Posterior cingulate gyrus (tissue), 11 donors: ENCODE measurements around the gene LAMA2.

ENCODE experiments used
- DNase-seq, 10 donors: peaks; one replicate each; pipeline versions ENCODE4 v3.0.0 to v3.0.0-alpha.2; 2020 to 2021; ENCODE audit warnings: mixed read lengths in 3 of 10
- intact Hi-C: fragments of 100-400 bp; cut with DNase I; formaldehyde crosslinking; loops from one replicate; pipeline ENCODE4 v1.15.1; 2023

Gene LAMA2

DNA sequence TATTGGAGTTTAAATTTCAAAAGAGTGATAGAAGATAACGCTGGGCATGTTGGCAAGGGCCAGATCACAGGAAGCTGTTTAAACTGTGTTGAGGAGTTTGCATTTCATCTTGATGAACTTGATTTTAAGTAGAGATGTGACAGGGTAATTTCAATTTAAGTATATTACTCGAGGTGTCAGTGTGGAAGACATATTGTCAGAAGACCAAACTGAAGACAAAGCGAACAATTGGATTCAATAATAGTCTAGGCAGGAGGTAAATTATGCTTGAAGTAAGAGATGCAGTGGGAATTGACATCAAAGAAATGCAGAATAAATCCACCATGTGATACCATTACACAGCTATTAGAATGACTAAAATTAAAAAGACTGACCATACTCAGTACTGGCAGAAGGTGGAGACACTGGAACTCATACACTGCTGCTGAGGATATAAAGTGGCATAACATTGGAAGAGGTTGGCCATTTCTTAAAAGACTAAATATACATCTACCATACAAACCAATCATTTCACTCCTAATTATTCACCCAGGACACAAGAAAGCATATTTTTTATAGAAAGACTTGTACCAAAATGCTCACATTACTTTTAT is 586.2 kb downstream of the LAMA2 start:
- DNase-seq = no peak
- intact Hi-C loops = no loop called here

DNA sequence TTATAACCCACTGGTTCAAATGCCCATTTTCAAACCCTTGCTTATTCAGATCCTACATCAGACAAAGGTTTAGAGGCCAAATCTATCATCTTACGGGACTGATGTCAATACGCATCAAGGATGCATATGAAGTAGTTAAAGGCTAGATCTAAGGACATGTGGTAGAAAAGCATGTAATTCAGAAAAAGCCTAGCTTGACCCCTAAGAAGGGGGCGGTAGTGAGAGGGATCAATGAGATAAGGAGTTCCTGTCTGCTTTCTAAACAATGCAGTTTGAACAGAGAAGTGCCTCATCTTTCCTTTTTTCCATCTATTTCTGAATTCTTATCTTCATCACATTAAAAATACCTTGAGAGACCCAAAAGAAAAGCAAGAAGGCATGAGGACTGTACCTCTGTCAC is 589.3 kb downstream of the LAMA2 start:
- intact Hi-C loops = no loop called here
- DNase-seq = no peak

DNA sequence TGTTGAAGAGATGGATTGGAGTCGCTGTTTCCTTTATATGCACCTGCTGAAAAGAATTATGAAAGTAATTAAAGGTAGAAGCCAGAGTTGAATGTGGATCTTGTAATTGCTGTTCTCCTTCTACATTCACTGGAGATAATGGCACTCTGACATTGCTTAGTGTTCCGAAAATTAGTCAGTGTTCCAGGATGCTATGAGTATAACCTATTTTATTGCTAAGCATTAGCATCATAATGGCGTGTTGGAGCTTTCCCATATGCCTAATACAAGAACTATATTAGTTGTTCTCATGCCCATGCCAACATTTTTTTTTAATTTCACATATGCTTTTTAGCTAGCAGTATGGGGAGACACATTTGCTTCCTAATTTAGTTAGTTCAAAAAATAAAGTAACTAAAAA is 590.6 kb downstream of the LAMA2 start:
- intact Hi-C loops = no loop called here
- no peak for DNase-seq

DNA sequence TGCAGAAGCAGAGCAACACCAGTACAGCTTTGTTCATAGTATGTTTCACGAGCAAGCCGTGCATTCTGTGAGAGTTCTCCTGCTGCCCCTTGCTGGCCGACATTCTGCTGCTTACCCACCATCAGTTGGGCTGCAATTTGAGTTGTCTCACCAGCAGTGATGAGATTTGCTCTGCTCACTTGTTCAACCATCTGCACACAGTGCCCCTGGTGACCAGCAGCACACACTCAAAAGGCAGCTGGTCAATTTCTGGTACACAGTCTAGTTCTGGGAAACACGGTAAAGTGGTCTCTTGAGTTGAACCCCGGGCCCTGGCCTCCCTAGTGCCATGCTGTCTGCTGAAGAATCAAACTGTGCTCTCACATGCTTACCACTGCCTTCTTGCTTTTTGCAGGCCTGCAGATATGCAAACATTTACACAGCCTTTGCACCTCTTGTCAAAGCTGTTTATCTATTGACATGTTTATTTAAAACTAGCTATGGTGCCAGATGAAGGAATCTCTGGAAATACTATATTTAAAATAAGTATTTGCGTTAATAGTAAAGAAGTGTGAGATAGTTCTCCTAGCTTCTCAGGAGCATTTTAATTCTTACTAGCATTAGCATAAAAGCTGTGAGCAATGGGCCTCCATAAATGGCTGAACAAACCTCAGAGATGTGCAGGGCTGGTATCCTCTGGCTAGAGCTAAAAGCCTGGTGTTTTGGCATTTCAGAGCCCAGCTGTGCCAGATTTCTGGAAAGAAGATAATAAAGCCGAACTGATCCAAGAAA is 592.7 kb downstream of the LAMA2 start:
- intact Hi-C loops = no loop called here
- peak in 4 of 10 donors; percentile 8 to 70 (median 40) for DNase-seq

DNA sequence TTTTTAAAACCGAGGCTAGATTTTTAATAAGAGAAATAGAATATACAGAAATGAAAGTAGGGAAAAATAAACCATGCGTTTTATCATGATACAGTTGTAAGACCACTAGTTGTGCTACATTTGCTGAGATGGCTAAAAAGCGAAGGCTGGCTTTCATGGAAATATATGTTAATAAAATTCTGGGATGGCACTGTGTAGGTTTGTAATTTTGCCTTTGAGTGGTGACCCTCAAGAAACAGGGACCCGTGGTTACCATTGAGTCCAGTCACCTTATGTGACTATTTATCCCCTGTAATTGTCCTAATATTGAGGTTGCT is 593.3 kb downstream of the LAMA2 start:
- no peak for DNase-seq
- intact Hi-C loops = no loop called here

DNA sequence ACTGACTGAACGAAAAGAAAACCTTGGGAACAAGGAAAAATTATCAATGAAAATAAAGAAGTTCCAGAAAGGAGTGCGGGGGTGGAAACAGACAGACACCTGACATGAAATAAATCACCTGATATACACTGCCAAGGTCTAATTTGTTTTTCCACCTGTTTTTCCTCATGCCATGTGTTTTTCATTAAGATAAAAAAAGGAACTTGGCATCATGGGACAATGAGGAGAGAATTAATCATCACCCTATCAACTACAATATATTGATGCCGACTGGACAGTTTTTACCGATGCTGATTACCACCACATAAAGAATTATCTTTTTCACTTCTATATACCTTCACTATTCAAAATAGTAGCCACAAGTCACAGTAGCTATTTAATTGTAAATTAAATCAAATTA is 593.9 kb downstream of the LAMA2 start:
- no peak for DNase-seq
- intact Hi-C loops = no loop called here

DNA sequence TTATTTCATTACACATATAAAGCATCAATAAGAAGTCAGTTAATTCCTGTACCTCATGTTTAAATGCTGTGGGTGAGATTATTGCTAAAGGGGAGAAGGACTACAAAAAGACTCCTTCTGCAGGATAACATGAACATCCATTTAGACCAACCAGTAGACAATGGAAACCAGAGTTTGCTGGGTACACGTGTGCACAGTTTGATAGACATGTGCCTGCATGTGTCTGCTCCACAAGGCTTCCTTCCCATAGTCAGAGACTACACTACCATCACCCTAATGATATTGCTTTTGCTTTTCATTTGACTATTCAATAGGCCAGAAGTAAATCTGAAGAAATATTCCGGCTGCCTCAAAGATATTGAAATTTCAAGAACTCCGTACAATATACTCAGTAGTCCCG is 595.4 kb downstream of the LAMA2 start:
- no peak for DNase-seq
- intact Hi-C loops = no loop called here

DNA sequence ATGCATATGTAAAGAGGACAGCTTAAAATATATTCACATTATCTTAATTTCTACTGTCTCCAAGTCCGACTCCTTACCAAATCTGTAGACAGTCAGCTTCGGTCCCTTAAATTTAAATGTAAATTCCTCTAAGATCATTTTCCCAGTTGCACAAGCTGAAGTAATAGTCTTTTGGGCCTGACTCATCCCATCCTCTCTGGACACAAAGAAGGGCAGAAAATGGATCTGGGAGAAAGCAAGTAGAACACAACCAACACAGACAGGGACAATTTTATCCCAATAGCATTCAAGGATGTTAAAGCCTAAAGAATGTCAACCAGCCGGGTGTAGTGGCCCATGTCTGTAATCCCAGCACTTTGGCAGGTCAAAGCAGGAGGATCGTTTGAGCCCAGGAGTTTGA is 598.8 kb downstream of the LAMA2 start:
- intact Hi-C loops = loop anchor here (2.0 kb wide), 1 partner anchor 51 kb away; no protein-coding TSS in a partner anchor
- DNase-seq = no peak

DNA sequence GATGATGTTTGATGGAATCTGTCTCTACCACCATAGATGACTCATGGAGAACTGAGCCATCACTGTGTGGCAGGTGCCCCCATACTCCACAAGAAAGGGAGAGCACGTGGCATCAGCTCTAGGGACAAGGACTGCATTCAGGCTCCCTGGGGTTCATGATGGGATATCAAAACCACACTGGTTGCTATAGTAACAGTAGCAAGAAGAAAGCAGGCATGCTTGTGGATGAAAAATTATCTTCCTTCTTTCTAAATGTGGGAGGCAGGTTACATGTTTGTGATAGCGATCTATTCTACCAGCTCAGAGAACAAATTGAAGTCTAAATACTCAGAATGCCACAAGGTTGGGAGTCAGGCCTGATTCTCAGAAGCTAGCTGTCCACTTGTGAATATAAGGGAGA is 602.8 kb downstream of the LAMA2 start:
- peak in 3 of 10 donors; percentile 22 to 87 (median 37) for DNase-seq
- intact Hi-C loops = no loop called here

DNA sequence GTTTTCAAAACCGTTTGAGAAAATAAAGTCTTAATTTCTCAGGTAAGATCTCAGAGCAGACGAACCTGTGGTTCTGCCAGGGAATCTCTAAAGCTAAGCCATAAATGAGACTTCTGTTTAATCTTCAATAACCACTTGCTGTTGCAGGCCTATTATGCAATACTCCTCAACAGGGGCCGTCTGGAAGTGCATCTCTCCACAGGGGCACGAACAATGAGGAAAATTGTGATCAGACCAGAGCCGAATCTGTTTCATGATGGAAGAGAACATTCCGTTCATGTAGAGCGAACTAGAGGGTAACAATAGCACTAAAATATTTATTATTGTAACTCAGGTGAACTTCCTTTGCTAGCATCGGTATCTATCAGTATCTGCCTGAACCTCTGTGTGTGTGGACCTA is 603.4 kb downstream of the LAMA2 start:
- intact Hi-C loops = no loop called here
- DNase-seq = no peak

DNA sequence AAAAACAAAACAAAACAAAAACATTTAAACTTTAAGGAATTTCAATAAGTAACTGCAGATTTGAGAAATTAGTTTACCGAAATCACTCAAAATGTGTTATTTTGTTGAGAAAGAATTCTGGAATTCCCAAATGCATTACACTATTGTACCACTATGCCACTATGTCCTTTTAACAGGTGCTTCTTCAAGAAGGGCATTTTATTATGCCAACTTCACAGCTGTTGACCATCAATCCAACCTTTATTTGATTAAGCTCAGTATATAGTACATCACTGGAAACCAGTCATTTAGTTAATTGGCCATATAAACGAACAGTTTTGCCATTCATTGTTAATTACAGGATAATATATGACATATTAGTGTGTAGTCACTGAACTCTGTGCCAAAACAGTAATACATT is 605.4 kb downstream of the LAMA2 start:
- DNase-seq = no peak
- intact Hi-C loops = no loop called here

DNA sequence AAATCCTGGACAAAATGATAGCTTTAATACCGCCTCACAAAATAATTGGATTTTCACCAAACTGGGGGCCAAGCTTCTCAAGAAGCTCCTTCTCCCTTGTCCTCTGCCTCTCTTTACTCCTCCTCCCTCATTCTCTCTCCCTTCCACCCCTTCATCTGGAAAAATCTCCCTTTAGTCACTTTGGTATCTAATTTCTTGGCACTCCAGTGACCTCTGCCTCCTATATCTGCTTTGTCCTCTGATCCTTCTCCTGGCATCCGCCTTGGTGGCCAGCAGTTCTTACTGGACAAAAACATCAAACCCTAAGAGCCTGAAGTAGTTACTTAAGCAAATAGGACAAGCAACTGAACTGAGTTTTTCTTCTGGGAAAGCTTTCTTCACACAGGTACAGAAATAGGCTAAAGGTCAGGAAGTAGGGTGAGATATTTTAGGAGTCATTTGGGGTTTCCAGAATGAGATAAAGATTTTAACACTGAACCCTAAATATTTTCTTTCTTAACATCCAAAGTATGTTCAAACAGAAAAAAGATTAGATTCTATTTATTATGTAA is 606.4 kb downstream of the LAMA2 start:
- DNase-seq = no peak
- intact Hi-C loops = no loop called here

DNA sequence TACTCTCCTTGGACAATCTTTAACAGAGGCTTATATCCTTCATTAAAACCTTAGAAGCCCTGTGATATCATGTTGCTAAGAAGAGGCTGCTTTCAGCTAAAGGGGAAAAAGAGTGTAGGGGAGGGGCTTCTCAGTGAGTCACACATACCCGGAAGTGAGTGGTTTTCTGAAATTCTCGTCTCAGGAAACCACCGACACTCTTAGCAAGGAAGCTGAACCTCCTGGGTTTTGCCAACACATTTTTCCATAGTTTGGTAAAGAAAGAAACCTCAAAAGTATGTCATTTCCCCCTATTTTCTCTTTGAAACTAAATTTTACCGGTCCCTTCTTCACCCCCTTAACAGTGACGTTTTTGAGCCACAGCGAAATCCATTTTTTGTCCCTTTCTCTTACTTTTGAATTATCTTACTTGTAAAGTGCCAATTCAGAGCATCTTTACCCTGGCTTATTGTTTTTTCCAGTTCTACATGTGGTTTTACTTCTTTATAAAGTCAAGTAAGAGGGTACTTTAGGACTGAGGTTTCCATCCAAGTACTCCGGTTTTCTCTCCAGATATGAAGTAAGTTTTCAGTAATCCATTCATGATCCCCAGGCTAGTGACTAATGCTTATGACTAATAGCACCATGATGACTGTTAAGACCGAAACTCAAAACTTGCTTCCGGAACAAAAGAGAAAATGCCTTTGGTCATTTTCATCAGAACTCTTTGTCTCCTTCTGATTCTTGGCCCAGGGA is 607.8 kb downstream of the LAMA2 start:
- intact Hi-C loops = loop anchor here (10.0 kb wide), 1 partner anchor 534 kb away; no protein-coding TSS in a partner anchor
- DNase-seq = no peak

DNA sequence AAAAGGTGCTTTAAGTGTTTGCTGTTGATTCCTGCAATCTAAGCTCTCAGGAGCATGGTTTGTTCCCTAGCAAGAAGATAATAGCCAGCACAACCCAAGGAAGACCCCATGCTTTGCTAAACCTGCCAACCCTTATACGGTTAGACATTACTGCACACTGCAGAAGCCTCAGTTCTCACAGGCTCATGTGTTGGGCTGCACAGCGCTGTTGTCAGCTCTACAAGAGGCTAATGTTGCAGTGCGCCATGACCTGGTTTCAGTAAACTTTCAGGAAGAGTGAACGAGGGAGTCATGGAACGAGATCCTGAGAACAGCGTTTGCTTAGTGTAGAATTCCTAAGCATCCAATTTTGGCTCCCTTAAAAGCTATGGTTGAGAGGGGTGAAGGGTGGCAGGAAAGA is 608.5 kb downstream of the LAMA2 start:
- intact Hi-C loops = loop anchor here (10.0 kb wide), 1 partner anchor 533 kb away; no protein-coding TSS in a partner anchor
- DNase-seq = no peak

DNA sequence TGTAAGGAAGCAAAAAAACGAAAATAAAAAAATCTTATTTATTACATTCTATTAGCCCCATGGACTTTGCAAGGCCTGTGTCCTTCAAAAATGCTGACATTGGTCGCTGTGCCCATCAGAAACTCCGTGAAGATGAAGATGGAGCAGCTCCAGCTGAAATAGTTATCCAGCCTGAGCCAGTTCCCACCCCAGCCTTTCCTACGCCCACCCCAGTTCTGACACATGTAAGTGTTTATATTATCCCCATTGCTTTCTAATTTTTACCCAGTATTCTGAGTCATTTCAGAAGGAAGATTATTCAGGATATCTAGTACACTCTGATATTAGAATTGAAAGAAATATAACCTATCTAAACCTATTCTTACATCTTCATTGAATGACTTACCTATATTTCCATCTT is 609.3 kb downstream of the LAMA2 start:
- intact Hi-C loops = loop anchor here (10.0 kb wide), 1 partner anchor 533 kb away; no protein-coding TSS in a partner anchor
- no peak for DNase-seq

DNA sequence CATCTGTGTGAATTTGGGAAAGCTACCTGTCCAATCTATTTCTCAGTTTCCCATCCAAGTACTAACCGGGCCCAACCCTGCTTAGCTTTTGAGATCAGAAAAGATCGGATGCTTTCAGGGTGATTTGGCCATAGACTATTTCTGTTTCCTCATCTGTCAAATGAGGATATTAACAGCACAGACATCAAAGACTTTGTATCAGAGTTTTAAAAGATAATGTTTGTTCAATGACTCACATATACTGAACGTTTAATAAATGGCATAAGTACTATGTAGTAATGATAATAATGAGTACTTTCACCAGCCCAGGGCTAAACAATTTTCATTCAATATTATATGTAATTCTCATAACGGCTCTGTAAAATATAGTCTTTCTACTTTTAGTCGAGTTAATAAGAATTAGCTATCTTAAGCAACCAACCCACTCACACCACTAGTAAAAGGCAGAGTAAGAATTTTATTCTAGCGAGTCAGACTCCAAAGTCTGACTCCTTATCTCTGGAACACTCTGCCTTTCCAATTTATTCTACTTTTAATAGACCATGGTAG is 610.5 kb downstream of the LAMA2 start:
- DNase-seq = no peak
- intact Hi-C loops = loop anchor here (10.0 kb wide), 1 partner anchor 531 kb away; no protein-coding TSS in a partner anchor

DNA sequence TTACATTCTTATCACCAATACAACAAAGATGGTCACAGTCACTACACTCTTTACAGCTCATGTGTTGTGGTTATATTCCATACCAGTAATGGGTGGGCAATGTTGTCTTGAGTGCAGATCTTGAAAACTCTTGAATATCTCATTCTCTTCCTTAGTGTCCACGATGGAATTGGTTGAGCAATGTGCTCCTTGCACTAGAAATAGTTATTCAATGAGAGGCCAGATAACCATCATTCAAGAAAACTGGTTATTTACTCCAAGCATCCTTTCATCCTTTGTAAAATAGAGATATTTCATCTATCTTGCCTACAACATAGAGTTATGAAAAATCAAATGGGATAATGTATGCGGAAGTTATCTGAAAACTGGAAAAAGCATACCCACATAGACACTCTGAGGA is 611.2 kb downstream of the LAMA2 start:
- no peak for DNase-seq
- intact Hi-C loops = loop anchor here (10.0 kb wide), 1 partner anchor 531 kb away; no protein-coding TSS in a partner anchor

DNA sequence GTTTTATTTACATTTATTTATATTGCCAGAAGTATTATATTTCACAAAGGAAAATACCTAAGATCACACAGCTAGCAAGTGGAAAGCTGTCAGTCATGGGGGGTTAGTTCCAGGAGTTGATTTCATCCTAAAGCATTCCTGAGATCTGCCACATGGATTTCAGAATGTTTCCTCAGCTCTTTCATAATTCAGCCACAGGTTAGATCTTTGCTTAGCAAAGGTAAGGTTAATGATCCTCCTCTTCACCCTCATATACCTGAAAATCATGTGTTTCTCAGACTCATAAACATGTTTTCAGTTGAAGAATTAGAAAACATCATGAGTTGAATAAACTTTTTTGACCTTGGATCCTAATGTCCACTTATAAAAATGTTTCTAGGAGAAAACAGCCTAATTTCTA is 611.6 kb downstream of the LAMA2 start:
- no peak for DNase-seq
- intact Hi-C loops = loop anchor here (10.0 kb wide), 1 partner anchor 530 kb away; no protein-coding TSS in a partner anchor

DNA sequence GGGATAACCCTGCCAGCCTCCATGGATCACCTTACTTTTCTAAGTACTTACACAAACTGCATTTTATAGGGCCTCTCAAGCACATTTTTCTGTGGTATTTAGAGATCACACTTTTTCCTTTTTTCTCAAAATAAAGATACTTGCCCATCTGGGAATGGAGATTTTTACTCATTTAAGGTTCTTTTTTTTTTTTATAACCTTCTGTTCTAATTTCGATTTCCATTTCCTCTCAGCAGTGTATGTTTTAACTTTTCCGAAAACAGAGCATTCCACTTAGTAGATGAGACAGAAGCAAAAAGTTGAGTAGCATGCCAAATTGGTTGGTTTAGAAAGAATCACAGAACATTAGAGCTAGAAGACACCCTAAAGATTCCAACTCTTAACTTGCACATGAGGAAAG is 612.7 kb downstream of the LAMA2 start:
- DNase-seq = no peak
- intact Hi-C loops = loop anchor here (10.0 kb wide), 1 partner anchor 529 kb away; no protein-coding TSS in a partner anchor
